OCI-LY7 (cell line): ENCODE results near the gene ACTA2. TPM values are rescaled to one million over a fixed set of nuclear protein-coding genes. Genes with fewer than 3 reads are reported as not detected.

Experiments used
- BruUV-seq: library from RNA; stranded (reverse); fragments of 400-500 nt; replicated peaks from 2 replicates; lab custom pipeline; 2021; lab: Mats Ljungman, UMichigan
- CTCF ChIA-PET: fragments of 300-600 bp; sonication (Branson Sonifier 250); formaldehyde crosslinking; loops from one replicate; lab custom pipeline; 2022; ENCODE audit warnings: antibody characterized with exemption; ENCODE audit not compliant: unreplicated experiment; lab: Charles Lee
- POLR2A ChIA-PET: fragments of 300-600 bp; sonication (Branson Sonifier 250); formaldehyde crosslinking; loops from one replicate; lab custom pipeline; 2022; ENCODE audit warnings: antibody characterized with exemption; lab: Charles Lee
- DNase-seq: peaks from one replicate; pipeline ENCODE4 v3.0.0-alpha.2; 2015; ENCODE audit warnings: low spot score
- H2AFZ ChIP-seq: fragments of 200-600 bp; sonication (generic), shearing (Covaris generic); 2 replicates; pipeline ENCODE4 v1.6.1; 2014; ENCODE audit warnings: mild to moderate bottlenecking, antibody characterized with exemption, low read length, moderate library complexity
- H3K27ac ChIP-seq: fragments of 200-600 bp; sonication (generic); 2 replicates; pipeline ENCODE4 v1.5.1; 2014; ENCODE audit warnings: mixed run types, low read depth, mild to moderate bottlenecking, moderate library complexity, low read length, inconsistent platforms; ENCODE audit not compliant: poor library complexity, severe bottlenecking
- H3K36me3 ChIP-seq: fragments of 200-600 bp; sonication (generic); 2 replicates; pipeline ENCODE4 v1.6.1; 2014; ENCODE audit warnings: mild to moderate bottlenecking, antibody characterized with exemption, low read length, moderate library complexity, mixed read lengths; ENCODE audit not compliant: insufficient read depth
- H3K4me1 ChIP-seq: fragments of 200-600 bp; sonication (generic); 2 replicates; pipeline ENCODE4 v1.5.1; 2014; ENCODE audit warnings: mild to moderate bottlenecking, low read length; ENCODE audit not compliant: insufficient read depth, poor library complexity, severe bottlenecking
- H3K4me2 ChIP-seq: fragments of 200-600 bp; sonication (generic); 2 replicates; pipeline ENCODE4 v1.6.1; 2014; ENCODE audit warnings: mild to moderate bottlenecking, low read length
- H3K4me3 ChIP-seq: fragments of 200-600 bp; sonication (generic); 2 replicates; pipeline ENCODE4 v1.5.1; 2014; ENCODE audit warnings: mild to moderate bottlenecking, low read depth, low read length; ENCODE audit not compliant: poor library complexity, severe bottlenecking
- H3K79me2 ChIP-seq: fragments of 200-600 bp; sonication (generic); 2 replicates; pipeline ENCODE4 v1.6.1; 2016; ENCODE audit warnings: low read depth, mild to moderate bottlenecking, low read length, moderate library complexity, mixed read lengths; ENCODE audit not compliant: insufficient read depth
- H3K9me2 ChIP-seq: fragments of 200-600 bp; sonication (generic); 2 replicates; pipeline ENCODE4 v1.6.1; 2016; ENCODE audit warnings: mild to moderate bottlenecking, low read length, mixed read lengths; ENCODE audit not compliant: insufficient read depth
- H3K9me3 ChIP-seq: fragments of 200-600 bp; sonication (generic); 2 replicates; pipeline ENCODE4 v1.6.1; 2014; ENCODE audit warnings: mild to moderate bottlenecking, mixed run types, low read length, mixed read lengths
- H4K20me1 ChIP-seq: fragments of 200-600 bp; sonication (generic); 2 replicates; pipeline ENCODE4 v1.6.1; 2014; ENCODE audit warnings: mild to moderate bottlenecking, antibody characterized with exemption, low read length, moderate library complexity, mixed read lengths; ENCODE audit not compliant: insufficient read depth
- CTCF ChIP-seq: fragments of 200-600 bp; sonication (generic); conservative IDR thresholded peaks from 2 replicates; pipeline ENCODE4 v1.5.1; 2014; ENCODE audit warnings: mild to moderate bottlenecking, antibody characterized with exemption, low read length, moderate library complexity, mixed read lengths
- EZH2phosphoT487 ChIP-seq: fragments of 200-600 bp; sonication (generic); IDR thresholded peaks from 2 replicates; pipeline ENCODE4 v1.6.1; 2018; ENCODE audit warnings: low read depth, borderline replicate concordance, mild to moderate bottlenecking, mixed run types, antibody characterized with exemption, low read length, moderate library complexity, mixed read lengths
- intact Hi-C: fragments of 100-400 bp; cut with micrococcal nuclease; formaldehyde crosslinking; loops from one replicate; pipeline ENCODE4 v1.10.0; 2022; ENCODE audit not compliant: unreplicated experiment
- total RNA-seq, 2 experiments: library from RNA; depleted of rRNA in 1 of 2; stranded (reverse); fragments of >200 nt in 1 of 2; shearing (Covaris generic) in 1 of 2; gene quantifications; 2 replicates each; pipeline ENCODE4 v1.2.3, GENCODE V29; 2014 to 2022

ACTA2 gene
- total RNA-seq, 2 experiments from 2014 or later = 1.4 to 3.3 TPM

DNA sequence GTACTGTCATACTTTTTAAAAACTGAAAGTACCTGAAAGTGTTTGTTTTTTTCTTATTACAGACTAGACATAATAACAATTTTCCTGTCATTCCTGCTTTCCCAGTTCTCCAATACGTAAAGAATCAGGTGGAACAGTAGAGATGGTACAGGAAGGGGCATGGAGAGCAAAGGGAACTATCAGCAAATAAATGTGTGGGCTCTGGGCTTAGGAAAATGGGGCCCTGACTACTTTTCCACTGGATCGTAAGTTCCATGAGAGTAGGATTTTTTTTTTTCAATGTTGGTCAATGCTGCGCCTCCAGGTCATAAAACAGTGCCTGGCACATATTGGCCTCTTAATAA, 22.8 kb upstream of the ACTA2 start:
- Histone ChIP-seq H3K27ac (no peak overlapping the region), H3K4me2 (peak overlapping the region; percentile 67), H3K9me3 (no peaks in the 10 kb centered on the region), H3K4me1 (peaks cover 5% of the 10 kb centered on the region), H3K4me3 (peak overlapping the region; percentile 66), H3K79me2 (no peaks in the 10 kb centered on the region), H3K9me2 (no peaks in the 10 kb centered on the region), H4K20me1 (no peaks in the 10 kb centered on the region), H2AFZ (peak overlapping the region; percentile 95), H3K36me3 (no peaks in the 10 kb centered on the region)
- ChIA-PET CTCF (no interaction called here), POLR2A (interaction anchor here (0.7 to 1.9 kb wide), 8 partner anchors 8 to 232 kb away, joined by 3 to 11 read pairs (median 4); partner anchors contain the start of genes CH25H and FAS)
- no peak for DNase-seq
- intact Hi-C loops = no loop called here
- no TSS peak for BruUV-seq
- TF ChIP-seq EZH2phosphoT487 (no peak), CTCF (no peak)

DNA sequence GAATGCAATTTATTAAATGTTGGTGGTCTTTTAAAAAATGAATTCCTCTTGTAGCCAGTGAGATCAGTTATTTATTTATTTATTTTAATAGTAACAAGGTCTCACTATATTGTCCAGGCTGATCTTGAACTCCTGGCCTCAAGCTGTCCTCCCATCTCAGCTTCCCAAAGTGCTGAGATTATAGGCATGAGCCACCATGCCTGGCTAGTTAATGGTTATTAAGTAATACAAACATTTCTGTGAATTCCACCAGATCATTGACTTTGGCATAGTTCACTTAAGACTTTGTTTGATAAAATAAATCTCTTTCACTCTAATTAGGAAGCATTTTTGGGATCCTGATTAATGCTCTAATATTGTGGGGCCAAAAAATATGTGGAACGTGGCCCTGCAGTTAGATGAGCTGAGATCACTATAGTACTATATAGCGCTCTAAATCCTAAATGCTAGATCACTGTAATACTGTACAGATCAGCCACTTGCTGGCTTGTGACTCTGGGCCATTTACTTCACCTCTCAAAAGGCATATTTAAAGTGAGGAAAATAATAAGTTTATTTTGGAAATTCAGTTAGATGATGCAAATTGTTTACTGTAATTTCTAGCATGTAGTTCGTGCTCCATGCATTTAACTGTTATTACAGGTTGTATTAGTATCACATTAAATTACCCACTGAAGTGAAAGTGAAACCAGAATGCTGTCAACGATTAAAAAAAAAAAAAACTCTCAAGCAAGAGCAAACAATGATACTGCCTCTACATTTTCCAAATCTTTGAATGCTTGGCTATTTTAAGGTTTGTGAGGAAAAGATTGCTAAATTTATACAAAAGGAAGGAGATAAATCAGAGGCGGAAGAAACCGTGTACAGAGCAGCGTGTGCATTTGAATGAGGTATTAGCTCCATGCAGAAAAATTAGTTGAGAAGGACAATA, 22.1 kb upstream of the ACTA2 start:
- H4K20me1 ChIP-seq = no peaks in the 10 kb centered on the region
- peak overlapping the region; percentile 95 for H2AFZ ChIP-seq
- TF ChIP-seq CTCF (no peak; the same call in 1 of the 2 replicates), EZH2phosphoT487 (no peak)
- H3K4me3 ChIP-seq = peak overlapping the region; percentile 66
- H3K27ac ChIP-seq = peak overlapping the region; percentile 0
- H3K4me1 ChIP-seq = peaks cover 5% of the 10 kb centered on the region
- H3K4me2 ChIP-seq = peak overlapping the region; percentile 67
- H3K9me2 ChIP-seq = no peaks in the 10 kb centered on the region
- no peaks in the 10 kb centered on the region for H3K9me3 ChIP-seq
- no TSS peak for BruUV-seq
- intact Hi-C loops = no loop called here
- CTCF ChIA-PET = interaction anchor here (0.5 to 0.6 kb wide), 2 partner anchors 16 to 95 kb away, joined by 3 read pairs; partner anchors contain the start of gene STAMBPL1
- no peaks in the 10 kb centered on the region for H3K36me3 ChIP-seq
- peak; percentile 41 for DNase-seq
- POLR2A ChIA-PET = interaction anchor here (0.6 to 1.9 kb wide), 7 partner anchors 8 to 233 kb away, joined by 3 to 11 read pairs (median 3); partner anchors contain the start of genes CH25H and FAS
- H3K79me2 ChIP-seq = no peaks in the 10 kb centered on the region
